Fibroblast of peridontal ligament (primary cell): ENCODE measurements around the gene COMMD9.

Experiments
- DNase-seq: peaks from one replicate; pipeline ENCODE4 v3.0.0-alpha.2; 2010; ENCODE audit errors: extremely low read depth

Gene COMMD9

DNA sequence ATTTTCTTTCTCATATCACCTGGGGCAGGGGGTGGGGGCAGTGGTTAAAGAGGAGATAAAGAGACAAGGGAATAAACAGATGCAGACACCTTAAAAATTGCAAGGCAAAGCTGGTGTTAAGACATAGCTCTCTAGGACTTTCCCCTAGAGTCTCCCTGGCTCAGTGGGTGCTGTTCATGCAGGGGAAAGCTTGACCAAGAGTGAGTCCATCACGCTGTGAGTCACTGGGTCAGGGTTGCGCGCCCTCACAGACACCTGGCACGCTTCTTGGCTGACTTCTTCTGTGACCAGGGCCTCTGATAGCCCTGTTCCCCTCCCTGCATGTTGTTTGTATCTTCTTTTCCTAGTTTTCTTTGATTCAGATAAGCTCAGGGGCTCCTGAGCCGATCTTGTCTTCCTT lies 31.9 kb downstream of the COMMD9 start:
- DNase-seq = no peak

DNA sequence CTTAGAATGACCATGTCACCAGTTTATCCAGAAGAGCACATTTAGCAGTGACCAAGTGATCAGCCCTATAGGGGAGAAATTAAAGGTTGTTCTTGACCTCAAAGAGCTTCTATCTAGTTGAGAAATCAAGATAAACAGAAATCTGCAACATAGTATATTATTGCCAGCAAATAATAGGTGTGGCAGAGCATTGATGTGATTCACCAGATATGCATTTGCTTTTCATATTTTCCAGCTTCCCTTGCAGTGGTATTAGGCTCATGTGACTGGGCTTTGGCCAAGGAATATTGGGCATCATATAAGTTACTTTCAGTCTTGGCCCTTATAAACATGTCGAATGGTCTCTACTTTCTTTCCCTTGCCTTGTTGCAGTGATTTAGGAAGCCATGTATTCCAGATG lies 34.5 kb downstream of the COMMD9 start:
- peak; percentile 41 for DNase-seq

DNA sequence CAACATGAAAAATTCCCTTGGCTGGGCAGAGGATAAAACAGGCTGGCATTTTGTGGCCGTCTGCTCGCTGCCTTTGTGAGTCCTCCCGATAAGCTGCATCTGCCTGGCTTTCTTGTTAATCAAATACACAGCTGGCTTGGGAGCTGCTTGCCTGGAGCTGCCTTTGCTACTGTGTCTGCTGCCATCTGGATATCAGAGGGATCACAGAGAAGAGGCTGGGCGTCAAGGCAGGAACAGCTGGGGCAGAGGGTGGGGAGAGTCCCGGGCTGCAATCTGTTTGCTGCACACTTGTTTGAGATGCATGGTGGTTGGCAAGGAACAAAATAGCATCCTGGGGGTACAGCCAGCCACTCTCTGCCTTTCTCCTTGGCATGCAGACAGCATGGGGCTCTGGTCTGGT lies 36.0 kb downstream of the COMMD9 start:
- peak; percentile 15 for DNase-seq

DNA sequence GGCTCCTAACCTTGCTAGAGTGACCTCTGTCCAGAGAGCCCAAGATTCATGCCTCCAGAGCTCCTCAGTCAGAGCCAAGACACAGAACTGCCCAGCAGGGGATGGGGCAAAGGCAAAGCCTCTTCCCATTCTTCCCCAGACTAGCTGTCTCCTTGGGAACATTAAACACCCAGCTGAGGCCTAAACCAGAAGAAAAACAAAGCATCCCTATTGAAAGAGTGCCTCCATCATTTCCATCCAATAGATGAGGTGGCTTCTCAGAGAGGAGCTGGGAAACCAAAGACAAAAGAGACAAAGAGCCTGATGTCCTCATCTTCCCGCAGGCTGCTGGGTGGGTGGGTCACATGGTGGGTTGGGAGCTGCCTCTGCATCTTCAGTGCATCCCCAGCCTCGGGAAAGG lies 37.4 kb downstream of the COMMD9 start:
- no peak for DNase-seq

DNA sequence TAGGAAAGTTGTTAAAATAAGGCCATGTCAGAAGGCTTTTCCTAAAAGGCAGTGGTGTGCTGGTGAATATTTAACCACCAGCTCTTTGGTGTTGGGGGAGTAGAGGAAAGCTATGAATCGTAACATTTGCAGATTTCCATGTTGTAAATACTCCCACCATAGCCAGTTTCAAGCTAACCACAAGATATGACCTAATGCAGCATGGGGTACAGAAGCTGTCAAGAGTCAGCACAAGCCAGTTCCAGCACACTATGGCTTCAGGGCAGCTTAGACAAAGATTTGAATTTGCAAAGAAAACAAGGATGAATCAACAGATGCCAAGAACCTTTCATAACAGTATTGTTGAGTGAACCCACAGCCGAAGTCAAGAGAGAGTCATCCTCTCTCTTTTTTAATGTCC lies 40.0 kb downstream of the COMMD9 start:
- DNase-seq = peak; percentile 80

DNA sequence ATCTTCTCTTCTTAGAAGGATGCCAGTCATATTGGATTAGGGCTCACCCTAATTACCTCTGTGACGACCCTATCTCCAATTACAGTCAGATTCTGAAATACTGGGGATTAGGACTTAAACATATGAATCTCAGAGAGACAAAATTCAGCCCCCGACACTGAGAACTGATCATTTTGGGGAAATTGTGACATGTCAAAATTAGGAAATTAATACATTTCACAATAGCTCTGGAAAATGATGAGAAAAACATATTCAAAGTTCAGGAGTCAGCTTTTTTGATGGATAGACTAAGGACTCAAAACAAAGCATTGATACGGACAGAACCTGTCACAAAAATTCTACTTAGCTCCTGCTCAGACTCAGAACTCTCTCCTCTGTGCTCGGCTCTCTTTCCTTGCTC lies 40.8 kb downstream of the COMMD9 start:
- DNase-seq = no peak

DNA sequence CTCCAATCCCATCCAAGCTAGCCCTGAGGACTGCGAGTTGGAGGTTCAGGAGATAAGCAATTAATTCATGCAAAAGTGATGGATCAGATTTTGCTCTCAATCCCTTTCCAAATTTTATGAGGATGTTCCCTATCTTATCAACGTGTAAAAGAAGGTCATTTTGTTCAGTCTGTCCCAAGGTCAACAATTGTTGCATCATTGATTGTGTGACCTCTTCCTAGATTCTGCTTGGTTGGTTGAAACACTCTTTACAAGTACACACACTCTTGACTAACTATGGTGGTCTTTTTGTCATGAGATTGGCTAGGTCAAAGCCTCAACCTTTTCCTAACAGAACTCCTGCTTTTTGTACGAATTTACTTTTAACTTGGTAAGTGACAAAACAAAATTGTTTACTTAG lies 41.7 kb downstream of the COMMD9 start:
- DNase-seq = no peak

DNA sequence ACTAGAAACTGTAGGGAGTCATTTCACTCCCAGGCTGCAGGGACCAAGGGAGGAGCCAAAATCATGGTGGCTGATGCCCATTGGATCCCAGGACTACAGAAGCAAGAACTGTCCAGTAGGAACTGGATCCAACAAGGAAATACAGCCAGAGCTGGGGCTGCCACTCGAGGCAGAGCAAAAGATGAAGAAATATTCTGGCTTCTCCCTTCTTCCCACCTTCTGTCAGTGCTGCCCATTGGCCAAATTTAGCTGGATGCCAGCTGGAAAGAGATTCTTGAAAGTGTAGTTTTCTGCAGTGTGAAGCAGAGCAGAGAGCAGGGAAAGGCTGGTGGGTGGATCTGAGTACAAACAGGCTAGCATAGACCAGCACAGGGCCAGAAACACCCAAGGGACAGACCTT lies 45.6 kb downstream of the COMMD9 start:
- no peak for DNase-seq

DNA sequence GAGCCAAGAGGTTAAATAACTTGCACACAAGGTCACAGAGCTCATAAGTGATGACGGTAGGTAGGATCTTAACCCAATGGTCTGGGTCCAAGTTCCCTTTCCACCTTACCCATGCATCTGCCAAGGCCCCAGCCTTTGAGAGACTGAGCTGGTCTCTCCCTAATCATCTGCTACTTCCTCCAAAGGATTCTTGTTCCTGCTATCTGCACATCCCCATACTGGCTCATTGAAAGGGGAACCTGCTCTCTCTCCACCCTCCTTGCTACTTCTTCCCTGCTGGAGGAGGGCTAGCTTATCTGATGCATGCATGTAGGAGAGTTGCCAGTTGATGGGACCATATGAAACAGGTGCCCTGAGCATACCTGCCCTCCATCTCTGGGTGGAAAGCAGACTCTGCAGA lies 47.7 kb downstream of the COMMD9 start:
- no peak for DNase-seq

DNA sequence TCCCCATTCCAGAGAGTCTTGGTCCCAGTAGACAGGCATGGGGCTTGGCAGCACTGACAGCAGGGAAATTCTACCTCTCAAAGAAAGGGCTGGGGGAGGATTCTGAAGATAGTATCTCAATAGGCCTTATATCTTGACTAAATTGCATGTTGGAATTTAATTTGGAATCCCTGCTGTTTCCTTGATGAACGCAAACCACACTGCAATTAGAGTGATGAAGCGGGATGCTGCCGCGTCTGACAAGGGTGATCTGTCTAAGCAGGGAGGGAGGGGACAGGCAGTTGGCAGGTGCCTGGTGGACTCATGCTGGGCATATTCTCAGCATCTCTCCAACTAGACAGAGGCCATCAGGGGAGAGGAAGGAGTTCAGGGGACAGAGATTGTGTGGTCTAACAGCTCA lies 48.4 kb downstream of the COMMD9 start:
- DNase-seq = no peak

DNA sequence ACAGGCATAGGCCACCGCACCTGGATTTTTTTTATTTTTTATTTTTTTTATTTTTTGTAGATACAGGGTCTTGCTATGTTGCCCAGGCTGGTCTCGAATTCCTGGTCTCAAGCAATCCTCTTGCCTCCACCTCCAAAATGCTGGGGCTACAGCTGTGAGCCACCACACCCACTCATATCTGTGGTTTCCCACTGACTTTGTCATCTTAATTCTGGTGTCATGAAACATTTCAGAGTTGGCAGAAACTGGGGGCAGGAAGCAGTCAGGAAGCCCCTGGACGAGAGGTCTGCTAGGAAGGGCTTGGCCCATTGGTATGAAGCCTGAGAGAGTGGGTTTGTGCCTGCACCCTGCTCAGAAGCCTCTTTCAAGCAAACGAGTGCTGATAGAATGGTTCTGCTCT lies 49.1 kb downstream of the COMMD9 start:
- no peak for DNase-seq

DNA sequence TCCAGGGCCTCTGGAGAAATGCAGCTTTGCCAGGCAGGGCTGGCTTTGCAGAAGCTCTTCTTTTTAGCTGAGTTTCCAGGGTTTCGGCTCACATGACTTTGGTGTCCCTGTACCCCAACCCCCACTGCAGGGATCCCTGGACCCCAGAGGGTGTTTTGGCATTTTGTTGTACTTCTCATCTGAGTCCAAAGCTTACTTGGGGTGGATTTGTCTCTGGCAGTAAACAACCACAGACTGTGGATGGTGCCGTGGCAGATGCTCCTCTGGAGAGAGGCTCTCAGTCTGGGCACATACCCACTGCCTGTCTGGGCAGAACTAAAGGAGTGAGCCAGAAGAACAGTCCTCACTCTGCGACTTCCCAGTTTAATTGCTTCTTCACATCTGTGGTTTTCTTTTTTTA lies 49.6 kb downstream of the COMMD9 start:
- no peak for DNase-seq

DNA sequence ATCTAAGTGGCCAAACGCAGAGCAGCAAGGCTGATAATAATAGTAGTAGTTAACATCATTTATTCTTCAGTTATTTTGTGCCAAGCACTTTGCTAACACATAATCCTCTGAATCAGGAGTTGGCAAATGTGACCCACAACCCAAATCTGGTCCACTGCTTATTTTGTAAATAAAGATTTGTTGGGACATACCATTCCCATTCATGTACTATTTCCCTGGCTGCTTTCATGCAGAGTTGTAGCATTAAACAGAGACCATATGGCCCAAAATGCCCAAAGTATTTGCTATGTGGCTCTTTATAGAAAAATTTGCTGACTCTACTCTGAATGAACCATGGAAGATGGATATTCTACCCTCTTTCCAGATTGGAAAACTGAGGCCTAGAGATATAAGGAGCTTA lies 50.3 kb downstream of the COMMD9 start:
- DNase-seq = no peak

DNA sequence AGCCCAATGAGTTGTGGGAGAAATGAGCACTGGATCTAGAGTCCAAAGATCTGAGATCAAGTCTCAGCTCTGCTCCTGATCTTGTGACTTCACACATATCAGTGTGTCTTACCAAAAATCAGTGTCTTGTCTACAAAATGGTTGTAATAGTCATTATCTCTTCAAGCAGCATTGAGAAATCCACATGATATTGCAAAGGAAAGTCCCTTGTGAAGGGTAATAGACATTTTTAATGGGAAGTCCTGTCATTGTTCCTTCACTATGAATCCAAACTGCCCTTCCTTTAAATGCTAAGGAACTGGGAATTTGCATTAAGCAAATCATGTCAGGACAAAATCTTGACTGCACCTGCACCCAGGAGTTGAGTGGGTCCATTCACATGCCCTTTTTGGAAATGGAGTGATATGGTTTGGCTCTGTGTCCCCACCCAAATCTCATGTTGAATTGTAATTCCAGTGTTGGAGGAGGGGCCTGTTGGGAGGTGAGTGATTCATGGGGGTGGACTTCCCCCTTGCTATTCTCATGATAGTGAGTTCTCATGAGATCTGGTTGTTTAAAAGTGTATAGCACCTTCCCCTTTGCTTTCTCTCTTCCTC lies 51.1 kb downstream of the COMMD9 start:
- DNase-seq = no peak

DNA sequence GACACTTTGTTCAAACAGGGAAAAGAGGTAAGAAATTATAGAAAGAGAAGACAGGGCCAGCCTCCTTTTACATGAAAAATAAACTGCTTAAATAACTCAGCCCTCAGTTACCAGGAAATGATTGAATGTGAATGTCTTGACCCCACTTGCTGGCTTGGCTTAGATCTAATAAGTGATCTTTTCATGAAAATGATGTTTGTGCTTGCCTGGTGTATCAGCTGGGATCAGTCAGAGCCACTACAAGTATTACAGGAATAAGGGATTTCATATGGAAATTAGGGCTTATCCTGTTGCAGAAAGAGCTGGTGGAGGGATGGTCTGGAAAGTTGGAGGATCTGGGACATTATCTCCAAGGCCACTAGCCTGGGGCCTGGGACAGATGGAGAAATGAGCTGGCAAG lies 51.8 kb downstream of the COMMD9 start:
- no peak for DNase-seq

DNA sequence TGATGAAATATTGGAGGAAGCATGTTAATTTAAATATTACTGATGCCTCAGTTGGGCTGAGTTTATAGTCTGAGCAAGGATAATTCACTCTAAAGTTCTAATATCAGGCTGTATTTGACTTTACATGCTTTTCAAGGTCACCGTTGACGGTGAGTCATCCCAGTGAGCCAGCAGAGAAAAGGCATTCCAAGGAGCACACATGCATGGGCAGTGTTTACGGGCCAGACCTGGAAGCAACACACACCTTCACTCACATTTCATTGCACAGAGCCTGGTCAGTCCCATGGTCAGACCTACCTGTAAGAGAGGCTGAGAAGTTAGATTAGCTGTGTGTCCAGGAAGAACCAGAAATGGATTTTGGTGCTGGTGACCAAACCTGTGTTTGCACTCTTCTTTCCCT lies 53.5 kb downstream of the COMMD9 start:
- no peak for DNase-seq

DNA sequence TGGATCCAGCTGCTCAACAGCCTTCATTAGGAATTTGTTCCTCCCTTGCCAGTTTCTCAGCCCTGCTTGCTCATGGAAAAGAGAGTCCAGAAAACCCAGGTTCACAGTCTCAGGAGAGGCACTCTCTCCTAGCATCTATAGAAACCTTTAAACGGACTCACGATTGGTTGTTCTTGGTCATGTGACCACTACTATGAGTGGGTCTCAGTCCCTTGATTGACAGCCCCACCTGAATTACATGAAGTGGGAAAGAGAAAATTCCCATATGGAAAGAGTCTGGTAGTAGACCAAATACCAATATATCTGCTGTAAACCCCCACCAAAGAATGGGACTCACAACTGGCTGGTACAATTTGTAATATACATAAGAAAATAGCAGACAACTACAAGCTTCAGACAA lies 54.4 kb downstream of the COMMD9 start:
- no peak for DNase-seq

DNA sequence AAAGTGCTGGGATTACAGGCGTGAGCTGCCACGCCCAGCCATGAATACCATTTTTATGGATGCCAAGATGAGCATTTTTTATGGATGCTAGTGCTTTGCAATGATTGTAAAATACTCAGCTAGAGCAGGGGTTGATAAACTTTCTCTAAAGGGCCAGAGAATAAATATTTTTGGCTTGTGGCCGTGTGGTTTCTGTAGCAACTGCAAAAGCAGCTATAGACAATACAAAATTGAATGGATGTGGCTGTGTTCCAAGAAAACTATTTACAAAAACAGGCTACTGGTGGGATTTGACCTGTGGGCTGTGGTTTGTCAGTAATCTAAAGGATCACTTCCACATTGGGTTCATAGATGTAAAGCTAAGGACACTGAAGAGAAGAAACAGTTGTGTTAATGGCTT lies 56.0 kb downstream of the COMMD9 start:
- peak; percentile 67 for DNase-seq

DNA sequence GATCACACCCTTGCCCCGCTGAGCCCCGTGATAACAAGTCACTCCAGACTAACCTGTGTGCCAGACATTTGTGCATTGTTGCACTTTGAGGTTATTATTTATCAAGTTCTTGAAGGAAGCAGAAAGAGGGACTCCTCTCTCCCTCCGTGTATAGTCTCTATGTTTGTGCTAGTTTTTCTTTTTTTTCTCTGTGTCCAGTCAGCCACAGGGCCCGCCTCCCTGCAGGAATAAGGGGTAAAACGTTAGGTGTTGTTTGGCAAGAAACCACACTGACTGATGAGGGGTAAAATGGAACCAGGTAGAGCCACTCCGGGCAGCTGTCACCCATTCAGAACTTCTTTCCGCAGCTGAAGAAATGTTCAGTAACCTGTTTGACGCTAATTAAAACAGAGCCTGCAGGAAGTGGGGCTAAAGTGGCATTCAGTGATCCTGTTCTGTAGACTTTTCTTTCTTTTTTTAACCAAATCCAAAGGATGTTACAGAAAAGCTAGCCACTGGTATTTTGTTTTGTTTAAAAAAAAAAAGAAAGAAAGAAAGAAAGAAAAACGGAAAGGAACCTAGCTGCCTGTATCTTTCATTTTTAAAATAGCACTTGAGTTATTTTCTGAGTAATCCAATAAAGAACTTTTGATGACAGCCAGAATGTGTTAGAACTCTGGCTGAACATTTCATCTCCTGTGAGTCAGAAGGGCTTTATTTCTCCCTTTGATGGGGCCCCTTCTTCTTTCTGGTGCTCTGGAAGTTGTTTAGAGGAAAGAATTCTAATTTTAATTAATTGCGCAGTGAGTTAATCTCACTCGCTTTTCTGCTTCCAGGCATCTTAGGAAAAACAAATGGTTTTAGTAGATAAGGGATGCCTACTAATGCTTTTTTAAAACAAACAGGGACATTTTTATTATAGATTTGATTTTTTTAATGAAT lies 58.2 kb downstream of the COMMD9 start:
- DNase-seq = peak; percentile 31

DNA sequence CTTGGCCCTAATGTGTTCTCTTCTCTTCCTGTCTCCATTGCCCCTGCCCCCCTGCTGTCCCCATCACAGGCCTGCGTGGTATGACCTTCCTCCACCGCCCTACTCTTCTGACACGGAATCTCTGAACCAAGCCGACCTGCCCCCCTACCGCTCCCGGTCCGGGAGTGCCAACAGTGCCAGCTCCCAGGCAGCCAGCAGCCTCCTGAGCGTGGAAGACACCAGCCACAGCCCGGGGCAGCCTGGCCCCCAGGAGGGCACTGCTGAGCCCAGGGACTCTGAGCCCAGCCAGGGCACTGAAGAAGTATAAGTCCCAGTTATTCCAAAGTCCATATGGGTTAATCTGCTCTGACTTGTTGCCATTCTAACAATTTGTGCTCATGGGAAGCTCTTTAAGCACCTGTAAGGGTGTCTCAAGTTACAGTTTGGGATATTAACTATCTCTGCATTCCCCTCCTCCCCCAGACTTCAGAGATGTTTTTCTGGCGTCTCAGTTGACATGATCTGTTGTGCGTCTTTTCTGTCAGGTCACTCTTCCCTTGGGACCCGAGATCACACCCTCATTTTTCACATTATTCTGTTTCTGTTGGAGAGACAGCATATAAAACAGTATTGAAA lies 60.0 kb downstream of the COMMD9 start:
- no peak for DNase-seq

DNA sequence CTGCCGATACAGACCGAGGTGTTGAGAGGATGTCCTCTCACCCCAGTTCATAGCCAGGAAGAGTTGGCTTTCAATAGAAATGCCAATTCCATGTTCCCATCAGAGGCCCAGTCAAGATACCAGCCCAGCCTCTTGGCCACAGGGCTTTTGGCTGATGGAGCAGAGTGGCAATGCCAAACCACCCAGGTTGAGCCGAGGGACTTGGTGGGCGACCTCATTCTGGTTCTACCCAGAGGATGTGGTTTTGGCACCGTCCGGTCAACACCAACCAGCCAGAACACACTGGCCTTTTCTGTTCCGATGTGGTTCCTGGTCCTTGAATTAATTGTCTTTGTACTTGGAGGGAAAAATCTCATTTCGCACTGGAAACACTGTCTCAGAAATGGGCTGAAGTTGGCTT lies 60.5 kb downstream of the COMMD9 start:
- no peak for DNase-seq

DNA sequence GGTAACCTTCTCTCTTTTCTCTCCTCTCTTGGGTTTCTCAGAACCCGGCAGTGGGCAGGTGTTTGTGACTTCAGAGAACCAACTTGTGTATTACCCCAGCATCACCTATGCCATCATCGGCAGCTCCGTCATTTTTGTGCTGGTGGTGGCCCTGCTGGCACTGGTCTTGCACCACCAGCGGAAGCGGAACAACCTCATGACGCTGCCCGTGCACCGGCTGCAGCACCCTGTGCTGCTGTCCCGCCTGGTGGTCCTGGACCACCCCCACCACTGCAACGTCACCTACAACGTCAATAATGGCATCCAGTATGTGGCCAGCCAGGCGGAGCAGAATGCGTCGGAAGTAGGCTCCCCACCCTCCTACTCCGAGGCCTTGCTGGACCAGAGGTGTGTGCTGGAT lies 62.2 kb downstream of the COMMD9 start:
- DNase-seq = no peak

DNA sequence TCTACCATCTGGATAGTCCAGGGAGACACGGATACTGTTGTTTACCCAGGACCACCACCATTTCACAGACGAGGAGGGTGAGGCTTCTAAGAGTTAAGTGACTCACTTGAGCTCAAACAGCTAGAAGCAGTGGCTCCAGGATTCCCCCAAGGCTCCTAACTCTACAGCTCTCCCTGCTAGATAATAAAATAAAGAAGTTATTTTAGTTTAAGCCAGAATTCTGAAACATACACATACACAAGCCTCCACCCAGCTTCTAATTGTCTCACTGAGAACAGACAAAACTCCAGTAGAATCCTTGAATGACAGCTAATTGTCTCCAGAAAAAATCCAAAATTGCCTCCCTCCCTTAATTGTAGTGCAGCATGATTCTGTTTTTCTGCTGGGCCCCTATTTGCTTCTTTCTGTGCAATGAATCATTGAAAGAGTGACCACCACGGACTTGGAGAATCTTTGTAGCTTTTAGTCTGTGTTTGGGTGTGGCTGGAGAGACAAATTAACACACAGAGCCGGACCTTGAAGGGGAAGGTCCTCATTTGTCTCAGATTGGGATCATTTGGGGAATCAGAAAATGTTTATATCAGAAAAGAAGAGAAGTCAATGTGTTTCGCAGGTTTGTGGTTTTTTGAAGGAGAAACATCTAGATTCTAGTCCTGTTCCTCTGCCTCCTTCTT lies 64.9 kb downstream of the COMMD9 start:
- DNase-seq = no peak
